ENCODE measurements around the gene TOMM20L. TPM values are rescaled to one million over a fixed set of nuclear protein-coding genes. Genes with fewer than 3 reads are reported as not detected.

The TOMM20L gene
- total RNA-seq, 1 donor from 2014 or later, result not detected

DNA sequence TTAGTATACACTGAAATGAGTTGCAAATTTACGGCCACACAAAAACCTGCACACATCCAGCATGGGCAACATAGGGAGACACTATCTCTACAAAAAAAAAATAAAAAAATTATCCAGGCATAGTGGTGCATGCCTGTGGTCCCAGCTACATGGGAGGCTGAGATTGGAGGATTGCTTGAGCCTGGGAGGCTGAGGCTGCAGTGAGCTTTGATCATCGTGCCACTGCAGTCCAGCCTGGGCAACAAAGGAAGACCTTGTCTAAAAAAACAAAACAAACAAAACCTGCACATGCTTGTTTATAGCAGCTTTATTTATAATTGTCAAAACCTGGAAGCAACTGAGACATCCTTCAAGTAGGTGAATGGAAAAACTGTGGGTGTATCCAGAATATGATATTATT lies 4.9 kb upstream of the TOMM20L start:
- intact Hi-C loops (cut with micrococcal nuclease), result no loop called here
- no peak for DNase-seq
- H3K27me3 ChIP-seq (ENCODE audit: low read depth), result no peaks in the 10 kb centered on the region
- H3K9me3 ChIP-seq (replicated peaks), result no peaks in the 10 kb centered on the region
- H3K4me1 ChIP-seq, result peaks cover 9% of the 10 kb centered on the region
- no peak overlapping the region for H3K27ac ChIP-seq (replicated peaks)
- no peaks in the 10 kb centered on the region for H3K36me3 ChIP-seq
- TF ChIP-seq, protein P1, sequence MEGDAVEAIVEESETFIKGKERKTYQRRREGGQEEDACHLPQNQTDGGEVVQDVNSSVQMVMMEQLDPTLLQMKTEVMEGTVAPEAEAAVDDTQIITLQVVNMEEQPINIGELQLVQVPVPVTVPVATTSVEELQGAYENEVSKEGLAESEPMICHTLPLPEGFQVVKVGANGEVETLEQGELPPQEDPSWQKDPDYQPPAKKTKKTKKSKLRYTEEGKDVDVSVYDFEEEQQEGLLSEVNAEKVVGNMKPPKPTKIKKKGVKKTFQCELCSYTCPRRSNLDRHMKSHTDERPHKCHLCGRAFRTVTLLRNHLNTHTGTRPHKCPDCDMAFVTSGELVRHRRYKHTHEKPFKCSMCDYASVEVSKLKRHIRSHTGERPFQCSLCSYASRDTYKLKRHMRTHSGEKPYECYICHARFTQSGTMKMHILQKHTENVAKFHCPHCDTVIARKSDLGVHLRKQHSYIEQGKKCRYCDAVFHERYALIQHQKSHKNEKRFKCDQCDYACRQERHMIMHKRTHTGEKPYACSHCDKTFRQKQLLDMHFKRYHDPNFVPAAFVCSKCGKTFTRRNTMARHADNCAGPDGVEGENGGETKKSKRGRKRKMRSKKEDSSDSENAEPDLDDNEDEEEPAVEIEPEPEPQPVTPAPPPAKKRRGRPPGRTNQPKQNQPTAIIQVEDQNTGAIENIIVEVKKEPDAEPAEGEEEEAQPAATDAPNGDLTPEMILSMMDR (IDR thresholded peaks at IDR 0.05; ENCODE audit: borderline replicate concordance), result no peak
- no peak overlapping the region for H3K4me3 ChIP-seq

DNA sequence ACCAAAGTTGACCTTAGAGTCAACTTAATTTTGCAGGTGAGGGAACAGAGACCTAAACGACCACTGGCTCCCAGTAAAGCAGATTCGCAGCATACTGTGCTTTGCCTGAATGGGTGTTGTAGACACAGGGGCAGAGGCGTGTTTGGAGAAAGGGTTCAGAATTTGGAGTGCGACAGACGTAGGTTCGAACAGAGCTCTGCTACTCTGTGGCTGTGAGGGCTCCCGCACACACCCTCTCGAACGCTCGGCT lies 243 bp upstream of the TOMM20L start:
- H3K36me3 ChIP-seq, result no peaks in the 10 kb centered on the region
- no peaks in the 10 kb centered on the region for H3K27me3 ChIP-seq (ENCODE audit: low read depth)
- TF ChIP-seq, protein P1 (IDR thresholded peaks at IDR 0.05; ENCODE audit: borderline replicate concordance), result no peak
- peaks cover 16% of the 10 kb centered on the region for H3K4me1 ChIP-seq
- no peaks in the 10 kb centered on the region for H3K9me3 ChIP-seq (replicated peaks)
- H3K4me3 ChIP-seq, result peak overlapping the region; percentile 72
- peak overlapping the region; percentile 82 for H3K27ac ChIP-seq (replicated peaks)
- DNase-seq, result no peak
- intact Hi-C loops (cut with micrococcal nuclease), result no loop called here

DNA sequence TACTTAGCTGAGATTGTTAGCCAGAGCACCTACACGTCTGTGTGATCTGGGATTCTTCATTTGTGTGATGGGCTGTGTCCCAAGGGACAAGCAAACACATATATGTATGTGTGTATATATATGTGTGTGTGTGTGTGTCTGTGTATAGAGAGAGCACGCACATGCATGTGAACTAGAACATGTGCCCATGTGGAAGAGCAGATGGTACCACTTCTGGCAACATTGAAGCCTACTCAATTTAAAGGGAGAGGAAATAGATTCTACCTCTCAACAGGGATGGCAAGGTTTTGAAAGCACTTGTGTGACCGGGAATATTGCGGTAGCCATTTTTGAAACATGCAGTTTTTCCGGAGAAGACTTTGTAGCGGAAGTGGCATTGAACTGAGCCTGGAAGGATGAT lies 1.4 kb downstream of the TOMM20L start:
- no peak overlapping the region for H3K4me3 ChIP-seq
- DNase-seq, result no peak
- H3K36me3 ChIP-seq, result no peaks in the 10 kb centered on the region
- no peaks in the 10 kb centered on the region for H3K27me3 ChIP-seq (ENCODE audit: low read depth)
- H3K9me3 ChIP-seq (replicated peaks), result no peaks in the 10 kb centered on the region
- TF ChIP-seq, protein P1 (IDR thresholded peaks at IDR 0.05; ENCODE audit: borderline replicate concordance), result no peak
- intact Hi-C loops (cut with micrococcal nuclease), result no loop called here
- peaks cover 16% of the 10 kb centered on the region for H3K4me1 ChIP-seq
- no peak overlapping the region for H3K27ac ChIP-seq (replicated peaks)

DNA sequence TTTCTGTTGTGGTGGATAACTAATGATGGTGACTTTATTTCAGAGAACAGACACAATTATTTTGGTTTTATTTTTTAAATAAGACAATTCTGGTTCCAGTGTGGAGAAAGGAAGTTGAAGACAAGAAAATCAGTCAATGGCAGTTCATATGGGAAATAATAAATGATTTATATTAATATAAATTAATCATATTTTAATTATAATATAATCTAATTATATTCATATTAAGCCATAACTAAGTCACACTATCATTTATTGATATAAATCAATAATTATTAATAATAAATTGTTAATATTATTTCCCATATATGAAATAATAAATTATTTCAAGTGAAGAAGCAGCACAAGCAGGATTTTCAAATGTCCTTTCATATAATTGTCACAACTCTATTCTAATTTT lies 2.8 kb downstream of the TOMM20L start:
- Histone ChIP-seq H3K4me3 (no peak overlapping the region), H3K36me3 (no peaks in the 10 kb centered on the region), H3K27me3 (ENCODE audit: low read depth) (no peaks in the 10 kb centered on the region), H3K9me3 (replicated peaks) (no peaks in the 10 kb centered on the region), H3K27ac (replicated peaks) (no peak overlapping the region), H3K4me1 (peaks cover 16% of the 10 kb centered on the region)
- TF ChIP-seq, protein P1 (IDR thresholded peaks at IDR 0.05; ENCODE audit: borderline replicate concordance), result no peak
- intact Hi-C loops (cut with micrococcal nuclease), result no loop called here
- DNase-seq, result no peak

DNA sequence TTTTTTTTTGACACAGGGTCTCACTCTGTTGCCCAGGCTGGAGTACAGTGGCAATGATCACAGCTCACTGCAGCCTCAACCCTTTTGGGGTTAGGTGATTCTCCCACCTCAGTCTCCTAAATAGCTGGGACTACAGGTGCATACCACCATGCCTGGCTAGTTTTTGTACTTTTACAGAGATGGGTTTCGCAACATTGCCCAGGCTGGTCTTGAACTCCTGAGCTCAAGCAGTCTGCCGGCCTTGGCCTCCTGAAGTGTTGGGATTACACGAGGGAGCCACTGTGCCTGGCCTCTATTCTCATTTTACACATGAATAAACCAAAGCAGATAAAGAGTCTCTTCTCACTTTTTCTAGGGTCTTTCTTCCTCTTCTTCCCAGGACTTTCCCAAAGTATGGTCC lies 3.2 kb downstream of the TOMM20L start:
- Histone ChIP-seq H3K9me3 (replicated peaks) (no peaks in the 10 kb centered on the region), H3K4me1 (peaks cover 16% of the 10 kb centered on the region), H3K4me3 (no peak overlapping the region), H3K27me3 (ENCODE audit: low read depth) (no peaks in the 10 kb centered on the region), H3K36me3 (no peaks in the 10 kb centered on the region), H3K27ac (replicated peaks) (no peak overlapping the region)
- intact Hi-C loops (cut with micrococcal nuclease), result no loop called here
- TF ChIP-seq, protein P1 (IDR thresholded peaks at IDR 0.05; ENCODE audit: borderline replicate concordance), result no peak
- DNase-seq, result no peak

DNA sequence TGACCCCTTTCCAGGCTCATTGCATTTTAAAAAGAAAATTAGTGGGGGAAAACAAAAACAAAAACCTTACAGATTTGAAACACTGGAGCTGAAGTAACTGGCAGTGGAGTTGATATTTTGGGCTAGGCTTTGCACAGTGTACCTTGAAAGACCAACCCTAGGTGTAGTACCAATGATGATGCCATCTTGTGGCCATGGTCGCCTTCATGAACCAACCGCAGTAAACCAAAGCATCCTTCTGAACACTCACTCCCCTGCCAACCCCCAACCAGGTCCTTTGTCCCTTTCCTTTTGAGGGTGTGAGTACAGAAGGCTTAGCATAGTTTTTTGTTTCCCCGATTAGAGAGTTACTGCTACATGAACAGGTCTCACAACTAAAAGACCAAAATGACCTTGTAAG lies 5.9 kb downstream of the TOMM20L start:
- H3K36me3 ChIP-seq, result no peaks in the 10 kb centered on the region
- no peaks in the 10 kb centered on the region for H3K4me1 ChIP-seq
- intact Hi-C loops (cut with micrococcal nuclease), result no loop called here
- H3K27ac ChIP-seq (replicated peaks), result no peak overlapping the region
- DNase-seq, result no peak
- no peaks in the 10 kb centered on the region for H3K27me3 ChIP-seq (ENCODE audit: low read depth)
- H3K9me3 ChIP-seq (replicated peaks), result no peaks in the 10 kb centered on the region
- TF ChIP-seq, protein P1 (IDR thresholded peaks at IDR 0.05; ENCODE audit: borderline replicate concordance), result no peak
- no peak overlapping the region for H3K4me3 ChIP-seq
